ENCODE results near the gene COA8. TPM values are rescaled to one million over a fixed set of nuclear protein-coding genes. Genes with fewer than 3 reads are reported as not detected.
A peak's percentile ranks its signal among the peaks of the same experiment; 100 is the strongest.

COA8 gene
- total and polyA plus RNA-seq, 3 experiments from 2014 or later: 42.9 to 64.4 (median 43.5) TPM

GRCh38 chr14:103535891-103536565 is 26.7 kb upstream of the COA8 start:
- Histone ChIP-seq H3K4me3 (ENCODE audit: low read length) (no peak overlapping the region), H3K36me3 (ENCODE audit: insufficient read depth, low read length) (no peaks in the 10 kb centered on the region), H3K27me3 (ENCODE audit: insufficient read depth, low read length, poor library complexity, severe bottlenecking) (no peaks in the 10 kb centered on the region), H3K27ac (ENCODE audit: low read depth, low read length) (no peak overlapping the region), H3K9me3 (ENCODE audit: low read length) (no peaks in the 10 kb centered on the region), H3K4me1 (ENCODE audit: insufficient read depth, low read length) (peaks cover 6% of the 10 kb centered on the region)
- no peak overlapping the region for H3K4me3 Mint-ChIP-seq
- DNase-seq: no peak
- ChIA-PET CTCF (interaction anchor here (1.6 kb wide), 1 partner anchor 11 kb away, joined by 5 read pairs; no protein-coding TSS in a partner anchor), POLR2A (no interaction called here)
- H3K9me3 Mint-ChIP-seq: no peaks in the 10 kb centered on the region
- H3K36me3 Mint-ChIP-seq: peaks cover 0 to 14% (median 0%) of the 10 kb centered on the region in 3 donors
- no peak overlapping the region for H3K27ac Mint-ChIP-seq
- peaks cover 0 to 2% of the 10 kb centered on the region in 2 donors for H3K27me3 Mint-ChIP-seq
- H3K4me1 Mint-ChIP-seq: peaks cover 0 to 10% (median 4%) of the 10 kb centered on the region in 3 donors

GRCh38 chr14:103536693-103537092 is 26.1 kb upstream of the COA8 start:
- Histone ChIP-seq H3K27me3 (ENCODE audit: insufficient read depth, low read length, poor library complexity, severe bottlenecking) (no peaks in the 10 kb centered on the region), H3K36me3 (ENCODE audit: insufficient read depth, low read length) (no peaks in the 10 kb centered on the region), H3K4me1 (ENCODE audit: insufficient read depth, low read length) (no peaks in the 10 kb centered on the region), H3K27ac (ENCODE audit: low read depth, low read length) (no peak overlapping the region), H3K9me3 (ENCODE audit: low read length) (no peaks in the 10 kb centered on the region), H3K4me3 (ENCODE audit: low read length) (no peak overlapping the region)
- Mint-ChIP-seq H3K27ac (peak overlapping the region in 1 of 8 donors; percentile 3), H3K27me3 (peaks cover 0 to 2% of the 10 kb centered on the region in 2 donors), H3K4me3 (no peak overlapping the region), H3K9me3 (no peaks in the 10 kb centered on the region), H3K36me3 (peaks cover 0 to 14% (median 0%) of the 10 kb centered on the region in 3 donors), H3K4me1 (peaks cover 0 to 3% (median 0%) of the 10 kb centered on the region in 3 donors)
- DNase-seq: no peak
- CTCF ChIA-PET: interaction anchor here (1.6 kb wide), 1 partner anchor 10 kb away, joined by 5 read pairs; no protein-coding TSS in a partner anchor
- POLR2A ChIA-PET: no interaction called here

GRCh38 chr14:103537175-103537990 is 25.4 kb upstream of the COA8 start:
- Histone ChIP-seq H3K4me1 (ENCODE audit: insufficient read depth, low read length) (no peaks in the 10 kb centered on the region), H3K4me3 (ENCODE audit: low read length) (no peak overlapping the region), H3K27ac (ENCODE audit: low read depth, low read length) (no peak overlapping the region), H3K9me3 (ENCODE audit: low read length) (no peaks in the 10 kb centered on the region), H3K27me3 (ENCODE audit: insufficient read depth, low read length, poor library complexity, severe bottlenecking) (no peaks in the 10 kb centered on the region), H3K36me3 (ENCODE audit: insufficient read depth, low read length) (no peaks in the 10 kb centered on the region)
- H3K27ac Mint-ChIP-seq: peak overlapping the region in 1 of 8 donors; percentile 39
- CTCF ChIA-PET: interaction anchor here (1.6 kb wide), 1 partner anchor 9 kb away, joined by 5 read pairs; no protein-coding TSS in a partner anchor
- H3K4me1 Mint-ChIP-seq: no peaks in the 10 kb centered on the region
- no peak for DNase-seq
- POLR2A ChIA-PET: interaction anchor here (0.5 kb wide), 1 partner anchor 540 kb away, joined by 3 read pairs; no protein-coding TSS in a partner anchor
- peaks cover 0 to 2% of the 10 kb centered on the region in 2 donors for H3K27me3 Mint-ChIP-seq
- no peaks in the 10 kb centered on the region for H3K9me3 Mint-ChIP-seq
- H3K4me3 Mint-ChIP-seq: no peak overlapping the region
- H3K36me3 Mint-ChIP-seq: peaks cover 0 to 14% (median 0%) of the 10 kb centered on the region in 3 donors

GRCh38 chr14:103538291-103539055 is 24.3 kb upstream of the COA8 start:
- Histone ChIP-seq H3K27me3 (ENCODE audit: insufficient read depth, low read length, poor library complexity, severe bottlenecking) (no peaks in the 10 kb centered on the region), H3K4me3 (ENCODE audit: low read length) (no peak overlapping the region), H3K36me3 (ENCODE audit: insufficient read depth, low read length) (no peaks in the 10 kb centered on the region), H3K9me3 (ENCODE audit: low read length) (no peaks in the 10 kb centered on the region), H3K27ac (ENCODE audit: low read depth, low read length) (no peak overlapping the region), H3K4me1 (ENCODE audit: insufficient read depth, low read length) (no peaks in the 10 kb centered on the region)
- Mint-ChIP-seq H3K36me3 (peaks cover 0 to 13% (median 0%) of the 10 kb centered on the region in 3 donors), H3K27me3 (peaks cover 0 to 2% of the 10 kb centered on the region in 2 donors), H3K4me1 (no peaks in the 10 kb centered on the region), H3K4me3 (no peak overlapping the region), H3K9me3 (no peaks in the 10 kb centered on the region), H3K27ac (no peak overlapping the region)
- POLR2A ChIA-PET: interaction anchor here (0.8 kb wide), 1 partner anchor 20 kb away, joined by 3 read pairs; no protein-coding TSS in a partner anchor
- DNase-seq: no peak
- CTCF ChIA-PET: no interaction called here

DNA sequence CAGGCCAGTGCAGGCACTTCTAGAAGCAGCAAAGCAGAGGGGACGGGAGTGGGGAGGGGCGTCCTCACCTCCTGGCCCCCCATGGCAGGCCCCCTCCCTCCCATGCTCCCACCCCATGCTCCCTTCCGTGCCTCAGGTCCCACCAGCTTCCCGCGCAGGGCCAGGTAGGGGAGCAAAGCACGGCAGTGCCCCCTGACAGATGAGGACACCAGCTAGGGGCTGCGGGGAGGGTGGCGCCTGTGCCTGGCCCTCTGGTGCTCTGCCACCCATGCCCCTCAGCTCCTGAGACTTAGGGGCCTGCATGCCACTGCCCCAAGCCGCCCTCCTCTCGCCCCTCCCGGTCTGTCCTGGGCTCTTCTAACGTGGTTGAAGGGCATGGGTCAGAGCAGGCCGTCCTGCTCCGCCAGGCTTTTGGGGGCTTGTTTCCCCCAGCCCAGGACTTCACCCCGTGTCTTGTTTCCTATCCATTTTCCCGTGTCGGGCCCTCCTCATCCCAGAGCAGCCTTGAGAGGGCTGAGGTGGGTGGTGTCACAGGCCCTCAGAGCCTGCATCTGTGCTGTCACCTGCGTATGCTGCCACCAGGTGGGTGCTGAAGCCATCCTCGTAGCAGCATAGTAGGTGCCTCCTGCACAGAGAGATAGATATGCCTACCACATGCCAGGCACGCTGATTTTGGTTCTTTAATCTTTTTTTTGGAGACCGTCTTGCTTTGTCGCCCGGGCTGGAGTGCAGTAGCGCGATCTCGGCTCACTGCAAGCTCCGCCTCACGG is 23.5 kb upstream of the COA8 start:
- peaks cover 0 to 2% of the 10 kb centered on the region in 2 donors for H3K27me3 Mint-ChIP-seq
- no peaks in the 10 kb centered on the region for H3K9me3 Mint-ChIP-seq
- no peak overlapping the region for H3K4me3 ChIP-seq (ENCODE audit: low read length)
- no peak overlapping the region for H3K4me3 Mint-ChIP-seq
- ChIA-PET CTCF (no interaction called here), POLR2A (interaction anchor here (0.8 kb wide), 1 partner anchor 20 kb away, joined by 3 read pairs; no protein-coding TSS in a partner anchor)
- H3K27ac ChIP-seq (ENCODE audit: low read depth, low read length): no peak overlapping the region
- peak overlapping the region in 1 of 8 donors; percentile 57 for H3K27ac Mint-ChIP-seq
- H3K4me1 Mint-ChIP-seq: no peaks in the 10 kb centered on the region
- no peaks in the 10 kb centered on the region for H3K9me3 ChIP-seq (ENCODE audit: low read length)
- DNase-seq: no peak
- no peaks in the 10 kb centered on the region for H3K36me3 ChIP-seq (ENCODE audit: insufficient read depth, low read length)
- H3K27me3 ChIP-seq (ENCODE audit: insufficient read depth, low read length, poor library complexity, severe bottlenecking): no peaks in the 10 kb centered on the region
- H3K4me1 ChIP-seq (ENCODE audit: insufficient read depth, low read length): no peaks in the 10 kb centered on the region
- peaks cover 0 to 6% (median 0%) of the 10 kb centered on the region in 3 donors for H3K36me3 Mint-ChIP-seq

DNA sequence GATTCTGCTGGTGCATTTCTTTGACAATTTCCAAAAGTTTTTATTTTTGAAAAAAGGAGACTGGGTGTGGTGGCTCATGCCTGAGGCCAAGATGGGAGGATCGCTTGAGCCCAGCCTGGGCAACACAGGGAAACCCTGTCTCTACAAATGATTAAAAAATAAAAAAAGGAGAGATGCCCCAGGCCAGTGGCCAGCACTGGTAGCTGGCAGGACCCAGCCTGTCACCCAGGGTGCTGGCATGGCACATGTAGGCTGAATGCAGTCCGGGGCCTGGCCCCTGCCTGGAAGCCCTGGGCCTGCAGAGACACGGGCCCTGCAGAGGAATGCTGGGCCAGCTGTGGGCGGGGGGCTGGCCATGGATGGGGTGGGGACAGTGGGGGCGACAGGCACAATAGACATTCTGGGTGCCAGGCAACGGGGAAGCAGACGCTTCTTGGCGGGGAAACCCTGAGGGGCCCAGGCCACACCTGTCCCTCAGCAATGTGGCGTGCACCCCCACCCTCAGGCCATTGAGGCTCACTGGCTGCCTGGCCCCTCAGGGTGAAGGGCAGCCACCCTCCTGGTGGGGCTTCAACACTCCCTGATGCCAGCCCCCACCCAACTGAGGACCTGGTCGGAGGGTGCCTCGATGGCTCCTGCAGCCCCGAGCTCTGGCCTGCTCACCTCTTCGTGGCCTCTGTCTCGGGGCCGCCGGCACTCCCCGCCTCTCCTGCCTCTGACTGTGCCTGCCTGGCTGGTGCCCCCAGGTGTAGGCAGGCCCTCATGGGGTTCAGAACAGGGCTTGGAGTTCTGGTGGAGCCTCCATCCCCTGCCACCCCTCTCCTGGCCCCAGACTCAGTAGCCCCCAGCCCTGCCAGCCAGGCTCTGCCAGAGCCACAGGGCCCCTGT is 21.7 kb upstream of the COA8 start:
- H3K27me3 Mint-ChIP-seq: peaks cover 0 to 2% of the 10 kb centered on the region in 2 donors
- peak overlapping the region in 1 of 8 donors; percentile 33 for H3K27ac Mint-ChIP-seq
- H3K36me3 ChIP-seq (ENCODE audit: insufficient read depth, low read length): no peaks in the 10 kb centered on the region
- no peak overlapping the region for H3K4me3 Mint-ChIP-seq
- no peak overlapping the region for H3K4me3 ChIP-seq (ENCODE audit: low read length)
- POLR2A ChIA-PET: no interaction called here
- H3K36me3 Mint-ChIP-seq: no peaks in the 10 kb centered on the region
- H3K27me3 ChIP-seq (ENCODE audit: insufficient read depth, low read length, poor library complexity, severe bottlenecking): no peaks in the 10 kb centered on the region
- H3K27ac ChIP-seq (ENCODE audit: low read depth, low read length): no peak overlapping the region
- H3K9me3 ChIP-seq (ENCODE audit: low read length): no peaks in the 10 kb centered on the region
- H3K4me1 ChIP-seq (ENCODE audit: insufficient read depth, low read length): no peaks in the 10 kb centered on the region
- no peaks in the 10 kb centered on the region for H3K4me1 Mint-ChIP-seq
- DNase-seq: no peak
- no peaks in the 10 kb centered on the region for H3K9me3 Mint-ChIP-seq
- CTCF ChIA-PET: interaction anchor here (1.2 kb wide), 1 partner anchor 22 kb away, joined by 4 read pairs; no protein-coding TSS in a partner anchor
